ENCODE measurements around the gene SINHCAF. TPM values are rescaled to one million over a fixed set of nuclear protein-coding genes. Genes with fewer than 3 reads are reported as not detected.

SINHCAF gene
- total and polyA plus RNA-seq, 4 donors = 2.3 to 10.3 (median 4.9) TPM

- H3K4me1 ChIP-seq (ENCODE audit: control insufficient read depth in 4 of 4, insufficient read depth in 4 of 4, low read length in 3 of 4) = peaks cover 0 to 10% (median 0%) of the 10 kb centered on the region in 4 donors
- peak overlapping the region; percentile 87 to 97 for H3K27ac ChIP-seq (ENCODE audit: low read depth in 1 of 2, low read length in 2 of 2)
- peak overlapping the region; percentile 83 to 86 for H3K9ac ChIP-seq (ENCODE audit: low read depth in 1 of 2, low read length in 2 of 2)
- no peaks in the 10 kb centered on the region for H3K27me3 ChIP-seq (ENCODE audit: control insufficient read depth in 4 of 4, insufficient read depth in 4 of 4, low read length in 3 of 4)
- H3K4me3 ChIP-seq (ENCODE audit: low read depth in 1 of 3, low read length in 3 of 3) = peak overlapping the region; percentile 46 to 73 (median 69)
- 50% methylated on average over 20 of the region's 20 CpGs for WGBS
- no peak for DNase-seq (ENCODE audit: low spot score)
- TF ChIP-seq ATF3 (IDR thresholded peaks at IDR 0.05) (no peak), MAX (IDR thresholded peaks at IDR 0.05) (no peak), FOXA1 (IDR thresholded peaks at IDR 0.05) (no peak), HNF4A (conservative IDR thresholded peaks at IDR 0.05) (no peak), JUND (IDR thresholded peaks at IDR 0.05) (no peak)
- no peaks in the 10 kb centered on the region for H3K36me3 ChIP-seq (ENCODE audit: control insufficient read depth in 4 of 4, insufficient read depth in 3 of 4, low read depth in 1 of 4, low read length in 3 of 4)
- H3K9me3 ChIP-seq (ENCODE audit: control insufficient read depth in 4 of 4, low read length in 3 of 4) = no peaks in the 10 kb centered on the region
These were observed 1.0 kb upstream of the SINHCAF start for GRCh38 chr12:31326736-31327659.

- Histone ChIP-seq H3K9me3 (ENCODE audit: control insufficient read depth in 4 of 4, low read length in 3 of 4) (no peaks in the 10 kb centered on the region), H3K27me3 (ENCODE audit: control insufficient read depth in 4 of 4, insufficient read depth in 4 of 4, low read length in 3 of 4) (no peaks in the 10 kb centered on the region), H3K27ac (ENCODE audit: low read depth in 1 of 2, low read length in 2 of 2) (peak overlapping the region; percentile 87 to 97), H3K4me3 (ENCODE audit: low read depth in 1 of 3, low read length in 3 of 3) (peak overlapping the region; percentile 72 to 96 (median 92)), H3K36me3 (ENCODE audit: control insufficient read depth in 4 of 4, insufficient read depth in 3 of 4, low read depth in 1 of 4, low read length in 3 of 4) (no peaks in the 10 kb centered on the region), H3K9ac (ENCODE audit: low read depth in 1 of 2, low read length in 2 of 2) (peak overlapping the region; percentile 87 to 99), H3K4me1 (ENCODE audit: control insufficient read depth in 4 of 4, insufficient read depth in 4 of 4, low read length in 3 of 4) (peaks cover 0 to 10% (median 0%) of the 10 kb centered on the region in 4 donors)
- under 1% methylated on average over 36 of the region's 36 CpGs for WGBS
- DNase-seq (ENCODE audit: low spot score) = no peak
- no peak for TF ChIP-seq RXRA (IDR thresholded peaks at IDR 0.05)
- no peak for TF ChIP-seq EGR1 (IDR thresholded peaks at IDR 0.05; ENCODE audit: low read depth in 2 of 2)
- TF ChIP-seq FOXA1 (IDR thresholded peaks at IDR 0.05) = no peak
- no peak for TF ChIP-seq HNF4A (conservative IDR thresholded peaks at IDR 0.05)
These were observed 450 bp downstream of the SINHCAF start for GRCh38 chr12:31325524-31325875.

GRCh38 chr12:31324845-31325523, 966 bp downstream of the SINHCAF start:
- peak; percentile 73 for DNase-seq (ENCODE audit: low spot score)
- peaks cover 0 to 10% (median 0%) of the 10 kb centered on the region in 4 donors for H3K4me1 ChIP-seq (ENCODE audit: control insufficient read depth in 4 of 4, insufficient read depth in 4 of 4, low read length in 3 of 4)
- no peaks in the 10 kb centered on the region for H3K9me3 ChIP-seq (ENCODE audit: control insufficient read depth in 4 of 4, low read length in 3 of 4)
- peak overlapping the region; percentile 87 to 97 for H3K27ac ChIP-seq (ENCODE audit: low read depth in 1 of 2, low read length in 2 of 2)
- H3K27me3 ChIP-seq (ENCODE audit: control insufficient read depth in 4 of 4, insufficient read depth in 4 of 4, low read length in 3 of 4) = no peaks in the 10 kb centered on the region
- H3K9ac ChIP-seq (ENCODE audit: low read depth in 1 of 2, low read length in 2 of 2) = peak overlapping the region; percentile 87 to 99
- peak overlapping the region; percentile 72 to 96 (median 92) for H3K4me3 ChIP-seq (ENCODE audit: low read depth in 1 of 3, low read length in 3 of 3)
- no peaks in the 10 kb centered on the region for H3K36me3 ChIP-seq (ENCODE audit: control insufficient read depth in 4 of 4, insufficient read depth in 3 of 4, low read depth in 1 of 4, low read length in 3 of 4)
- WGBS = under 1% methylated on average over 69 of the region's 69 CpGs
- TF ChIP-seq MAX (IDR thresholded peaks at IDR 0.05) (peak; percentile 46), CTCF (IDR thresholded peaks at IDR 0.05; ENCODE audit: low read depth, low read length, missing input control) (no peak), NR2F2 (IDR thresholded peaks at IDR 0.05) (no peak), HNF4G (IDR thresholded peaks at IDR 0.05) (no peak), JUND (IDR thresholded peaks at IDR 0.05) (no peak), ATF3 (IDR thresholded peaks at IDR 0.05) (no peak), FOXA2 (IDR thresholded peaks at IDR 0.05) (no peak), RXRA (IDR thresholded peaks at IDR 0.05) (peak; percentile 34 to 51), YY1 (IDR thresholded peaks at IDR 0.05) (peak; percentile 84), SP1 (IDR thresholded peaks at IDR 0.05) (peak; percentile 48), GABPA (IDR thresholded peaks at IDR 0.05 in 1 of 2, conservative IDR thresholded peaks at IDR 0.05 in 1 of 2) (no peak), ZBTB33 (IDR thresholded peaks at IDR 0.05) (no peak), FOXA1 (IDR thresholded peaks at IDR 0.05) (no peak), HNF4A (conservative IDR thresholded peaks at IDR 0.05) (peak in 1 of 2 donors; percentile 17), EGR1 (IDR thresholded peaks at IDR 0.05; ENCODE audit: low read depth in 2 of 2) (no peak), TAF1 (conservative IDR thresholded peaks at IDR 0.05) (peak; percentile 44)

Measured in liver (tissue), 9 donors.